GM20000 (cell line): ENCODE results near the gene SANBR.

Experiments
- DNase-seq: peaks from one replicate; pipeline ENCODE4 v3.0.0; 2012; ENCODE audit warnings: low spot score
- TF ChIP-seq, protein P1 (sequence below): IDR thresholded peaks from 2 replicates; pipeline ENCODE4 v1.5.1; 2012; ENCODE audit warnings: mild to moderate bottlenecking, control low read depth; ENCODE audit errors: extremely low read depth, missing control alignments

SANBR gene

DNA sequence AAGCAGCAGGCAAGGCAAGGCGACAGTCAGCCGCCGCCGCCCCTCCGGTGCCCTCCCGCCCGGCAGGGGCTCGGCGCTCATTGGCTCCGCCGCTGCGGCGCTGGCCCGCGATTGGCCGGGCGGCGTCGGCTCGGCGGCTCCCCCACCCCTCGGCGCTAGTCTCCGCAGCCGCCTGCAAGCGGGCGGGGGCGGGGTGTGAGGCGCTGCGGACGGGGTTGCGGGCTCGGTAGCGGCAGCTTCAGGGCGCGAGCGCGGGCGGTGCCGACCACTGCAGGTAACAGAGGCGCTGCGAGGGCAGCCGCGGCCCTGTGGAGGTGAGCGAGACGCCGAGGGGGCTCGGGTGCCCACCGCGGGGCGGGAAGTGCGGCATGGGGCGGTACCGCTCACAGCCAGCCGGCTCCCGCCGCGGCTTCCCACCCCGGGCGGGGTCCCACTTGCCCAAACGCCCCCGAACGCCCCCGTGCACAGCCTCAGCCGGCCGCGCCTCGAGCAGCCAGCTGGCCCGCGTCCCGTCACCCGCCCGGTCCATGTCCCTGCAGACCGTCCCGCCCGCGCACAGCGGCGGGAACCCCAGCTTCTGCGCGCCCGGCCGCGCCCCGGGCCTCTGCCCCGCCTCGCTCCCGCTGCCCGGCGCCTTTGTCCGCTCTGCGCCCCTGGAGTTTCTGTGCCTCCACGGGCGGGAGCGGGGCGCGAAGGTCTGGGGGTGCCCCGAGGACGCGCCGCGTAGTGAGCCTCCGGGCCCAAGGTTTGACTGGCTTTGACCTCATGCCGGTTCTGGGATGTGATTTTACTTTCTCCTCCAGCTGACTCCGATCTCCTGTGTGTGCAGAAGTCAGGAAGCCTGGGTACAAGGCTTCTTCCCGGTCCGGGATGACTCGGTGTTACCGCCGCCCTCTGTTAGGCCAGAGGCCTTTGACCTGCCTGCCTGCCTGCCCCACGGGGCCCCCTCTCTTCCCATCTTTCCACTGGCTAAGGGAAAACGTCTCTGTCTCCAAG lies at the start of gene SANBR:
SANBR (plus strand) TSS at position 158 of the 996 bp plus-strand sequence. CDS start 4,480 bp downstream, outside the sequence.
- TF ChIP-seq, protein P1, sequence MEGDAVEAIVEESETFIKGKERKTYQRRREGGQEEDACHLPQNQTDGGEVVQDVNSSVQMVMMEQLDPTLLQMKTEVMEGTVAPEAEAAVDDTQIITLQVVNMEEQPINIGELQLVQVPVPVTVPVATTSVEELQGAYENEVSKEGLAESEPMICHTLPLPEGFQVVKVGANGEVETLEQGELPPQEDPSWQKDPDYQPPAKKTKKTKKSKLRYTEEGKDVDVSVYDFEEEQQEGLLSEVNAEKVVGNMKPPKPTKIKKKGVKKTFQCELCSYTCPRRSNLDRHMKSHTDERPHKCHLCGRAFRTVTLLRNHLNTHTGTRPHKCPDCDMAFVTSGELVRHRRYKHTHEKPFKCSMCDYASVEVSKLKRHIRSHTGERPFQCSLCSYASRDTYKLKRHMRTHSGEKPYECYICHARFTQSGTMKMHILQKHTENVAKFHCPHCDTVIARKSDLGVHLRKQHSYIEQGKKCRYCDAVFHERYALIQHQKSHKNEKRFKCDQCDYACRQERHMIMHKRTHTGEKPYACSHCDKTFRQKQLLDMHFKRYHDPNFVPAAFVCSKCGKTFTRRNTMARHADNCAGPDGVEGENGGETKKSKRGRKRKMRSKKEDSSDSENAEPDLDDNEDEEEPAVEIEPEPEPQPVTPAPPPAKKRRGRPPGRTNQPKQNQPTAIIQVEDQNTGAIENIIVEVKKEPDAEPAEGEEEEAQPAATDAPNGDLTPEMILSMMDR = no peak
- DNase-seq = peak; percentile 97

DNA sequence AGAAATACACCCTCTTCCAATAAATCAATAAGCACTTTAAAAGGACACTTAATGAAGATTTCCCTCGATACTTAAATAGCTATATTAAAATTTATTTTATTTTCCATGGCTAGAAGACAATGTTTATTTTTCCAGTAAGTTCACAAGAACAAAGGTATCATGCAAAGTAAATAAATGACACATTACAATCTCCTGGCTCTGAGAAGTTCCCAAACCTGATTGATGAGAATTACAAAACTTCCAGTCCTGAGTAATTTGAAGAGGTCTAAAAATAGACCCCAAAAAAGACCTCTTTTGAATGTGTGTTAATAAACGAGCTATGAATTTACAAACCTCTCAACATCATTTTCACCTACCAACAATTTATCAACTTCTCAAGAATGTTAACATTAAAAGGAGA lies 49.7 kb upstream of the SANBR start:
- TF ChIP-seq, protein P1 = no peak
- DNase-seq = no peak

DNA sequence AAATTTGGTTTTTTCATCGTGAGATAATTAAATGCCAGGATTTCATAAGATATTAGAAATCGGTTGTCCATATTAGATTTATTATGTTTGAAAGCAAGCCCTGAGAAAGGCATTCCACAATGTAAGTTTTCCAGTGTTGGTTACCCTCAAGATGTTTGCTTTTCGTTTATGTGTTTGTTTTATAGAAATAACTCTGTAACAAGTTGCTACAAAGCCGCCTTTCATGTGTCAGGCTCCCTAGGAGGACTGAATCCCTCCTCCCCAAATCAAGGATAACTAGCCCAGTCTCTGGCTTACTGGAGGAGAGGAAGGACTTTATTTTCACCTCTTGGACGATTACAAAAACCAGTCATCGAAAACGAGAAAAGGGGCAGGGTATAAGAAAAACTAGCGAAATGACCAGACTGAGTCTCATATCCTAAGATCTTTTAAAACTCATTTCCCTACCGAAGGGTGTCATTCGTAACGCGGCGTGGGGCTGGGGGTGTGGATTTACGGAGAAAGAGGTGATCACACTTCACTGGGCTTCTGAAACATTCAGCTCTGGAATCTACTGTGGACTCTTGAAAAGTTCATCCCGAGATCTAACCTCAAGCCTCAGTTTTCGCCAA lies 49.2 kb upstream of the SANBR start:
- TF ChIP-seq, protein P1 = no peak
- peak; percentile 18 for DNase-seq

DNA sequence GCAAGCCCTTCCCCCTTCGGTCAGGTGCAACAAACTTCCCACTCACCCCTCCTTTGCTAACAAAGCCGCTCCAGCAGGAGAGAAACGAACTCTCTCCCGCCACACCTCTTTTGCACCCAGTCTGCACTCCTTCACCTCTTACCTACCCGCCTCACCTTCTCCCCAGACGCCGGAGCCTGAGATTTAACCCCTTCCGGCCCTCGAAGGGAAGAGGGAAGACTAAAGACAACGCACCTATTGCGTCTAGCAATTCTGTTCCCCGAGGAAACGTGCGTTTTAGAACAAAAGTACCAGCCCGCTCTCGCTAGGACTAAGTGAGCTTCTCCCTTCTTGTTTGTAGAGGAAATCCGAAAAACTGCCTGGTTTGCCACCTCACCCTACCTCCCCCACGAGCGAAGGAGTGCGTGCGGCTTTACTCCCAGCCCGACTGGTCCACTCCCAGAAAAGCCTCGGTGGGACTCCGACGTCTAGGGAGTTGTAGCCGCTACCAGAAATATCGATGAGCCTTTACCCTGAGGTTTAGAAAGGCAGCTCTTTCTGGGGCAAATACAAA lies 48.6 kb upstream of the SANBR start:
- peak; percentile 71 for DNase-seq
- TF ChIP-seq, protein P1 = no peak

DNA sequence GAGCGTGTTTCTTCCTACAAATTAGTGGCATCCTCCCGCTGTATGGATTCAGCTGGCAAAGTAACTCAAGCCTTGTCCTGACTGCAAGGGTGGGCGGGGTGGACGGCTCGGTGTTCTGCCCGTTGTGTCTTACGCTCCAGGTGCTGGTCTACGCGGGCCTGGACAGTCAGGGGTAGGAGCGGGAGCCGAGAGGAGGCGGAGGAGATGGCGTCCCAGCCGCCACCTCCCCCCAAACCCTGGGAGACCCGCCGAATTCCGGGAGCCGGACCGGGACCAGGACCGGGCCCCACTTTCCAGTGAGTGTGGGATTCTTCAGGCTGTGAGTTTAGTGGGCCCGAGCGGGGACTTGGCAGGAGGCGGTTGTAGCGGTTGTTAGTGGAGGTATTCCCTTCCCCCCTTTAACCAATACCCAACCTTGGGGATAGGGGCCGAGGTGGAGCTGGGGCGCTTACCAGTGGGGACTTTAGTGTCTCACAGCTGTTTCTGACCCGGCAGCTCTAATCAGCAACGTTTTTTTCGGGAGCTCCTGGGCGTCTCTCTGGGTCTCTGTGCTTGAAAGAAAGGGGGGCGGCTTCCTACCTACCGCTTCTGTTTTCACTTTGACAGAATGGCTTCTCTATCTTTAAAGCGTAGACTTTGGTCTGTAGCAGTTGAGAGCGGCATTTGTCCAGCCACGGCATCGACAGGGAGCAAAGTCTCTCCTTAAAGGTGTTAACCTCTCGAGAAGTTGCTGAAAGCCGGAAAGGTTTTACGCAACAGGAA lies 47.9 kb upstream of the SANBR start, which contains the start of the genes PEX13 and PUS10:
PEX13 (plus strand) TSS at position 165 of the 762 bp plus-strand sequence; CDS start at position 205, 40 bp downstream.
PUS10 (minus strand) TSS at position 700 of the 762 bp plus-strand sequence. CDS start 6,365 bp downstream, outside the sequence.
- DNase-seq = peak; percentile 73
- TF ChIP-seq, protein P1 = no peak

DNA sequence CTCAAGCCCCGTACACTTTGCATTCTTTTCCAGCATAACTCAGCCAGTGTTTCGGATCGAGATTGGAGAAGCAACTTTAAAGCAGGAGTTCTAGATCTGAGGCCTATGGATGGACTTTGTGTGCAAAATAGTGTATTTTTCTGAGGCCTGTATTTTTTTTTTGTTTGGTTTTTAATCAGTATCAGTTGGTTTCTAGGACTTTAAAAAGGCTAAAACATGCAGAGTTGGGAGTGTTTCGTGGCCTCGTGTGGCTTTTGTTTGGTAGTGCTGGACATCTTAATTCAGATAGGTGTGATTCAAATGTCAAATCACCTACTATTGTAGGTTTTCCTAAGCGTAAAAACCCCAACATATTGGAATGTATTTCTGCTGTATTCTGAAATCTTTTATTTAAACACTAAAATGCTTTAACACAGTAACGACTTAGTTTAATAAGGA lies 47.3 kb upstream of the SANBR start:
- no peak for DNase-seq
- TF ChIP-seq, protein P1 = no peak
